Urothelium cell line (cell line): ENCODE results near the gene PIP5K1C.

Source experiments
- DNase-seq: peaks from one replicate; pipeline ENCODE4 v3.0.0; 2011; ENCODE audit warnings: low spot score, mixed read lengths
- FAIRE-seq: peaks from 2 replicates; lab custom pipeline; 2011; peaks lifted over from hg19 to GRCh38; lab: Jason Lieb, UNC

PIP5K1C gene

GRCh38 chr19:3722443-3723109 lies 22.3 kb upstream of the PIP5K1C start:
- FAIRE-seq (no peak), DNase-seq (no peak)

- DNase-seq (no peak), FAIRE-seq (no peak)
Observed at GRCh38 chr19:3721887-3722442, 21.7 kb upstream of the PIP5K1C start.

- no peak for FAIRE-seq
- peak; percentile 82 for DNase-seq
Observed at GRCh38 chr19:3721131-3721886, 21.0 kb upstream of the PIP5K1C start.

GRCh38 chr19:3720349-3720917 lies 20.2 kb upstream of the PIP5K1C start:
- no peak for FAIRE-seq
- no peak for DNase-seq

- FAIRE-seq = no peak
- DNase-seq = no peak
Observed at GRCh38 chr19:3719868-3720267, 19.6 kb upstream of the PIP5K1C start.

GRCh38 chr19:3716147-3716668 lies 15.9 kb upstream of the PIP5K1C start:
- DNase-seq (no peak), FAIRE-seq (no peak)

GRCh38 chr19:3712663-3713611 lies 12.7 kb upstream of the PIP5K1C start:
- FAIRE-seq (no peak), DNase-seq (no peak)

- peak; percentile 71 for DNase-seq
- FAIRE-seq = no peak
Observed at GRCh38 chr19:3710265-3710812, 10.1 kb upstream of the PIP5K1C start.

- FAIRE-seq (no peak), DNase-seq (peak; percentile 50)
Observed at GRCh38 chr19:3708207-3708931, 8.1 kb upstream of the PIP5K1C start, which contains the start of gene TJP3. TJP3 (plus strand) TSS chr19:3708384; CDS start chr19:3728433, 20,049 bp downstream.

GRCh38 chr19:3707868-3708206 lies 7.6 kb upstream of the PIP5K1C start:
- FAIRE-seq = no peak

GRCh38 chr19:3701200-3701599 lies 932 bp upstream of the PIP5K1C start:
- FAIRE-seq = no peak

More at GRCh38 chr19:3707868-3708206, 7.6 kb upstream of the PIP5K1C start:
- no peak for DNase-seq

GRCh38 chr19:3699741-3700241 lies 477 bp downstream of the PIP5K1C start:
- FAIRE-seq = no peak
- DNase-seq = no peak

More at GRCh38 chr19:3701200-3701599, 932 bp upstream of the PIP5K1C start:
- DNase-seq = no peak

GRCh38 chr19:3698974-3699740 lies 1.1 kb downstream of the PIP5K1C start:
- DNase-seq = no peak
- FAIRE-seq = no peak

- DNase-seq = no peak
Observed at GRCh38 chr19:3698386-3698950, 1.8 kb downstream of the PIP5K1C start.

GRCh38 chr19:3697671-3698385 lies 2.4 kb downstream of the PIP5K1C start:
- DNase-seq (no peak), FAIRE-seq (no peak)

More at GRCh38 chr19:3698386-3698950, 1.8 kb downstream of the PIP5K1C start:
- FAIRE-seq = no peak

GRCh38 chr19:3697094-3697493 lies 3.2 kb downstream of the PIP5K1C start:
- DNase-seq (no peak), FAIRE-seq (no peak)

- FAIRE-seq = no peak
- DNase-seq = no peak
Observed at GRCh38 chr19:3696660-3696995, 3.6 kb downstream of the PIP5K1C start.
